Left cardiac atrium (tissue), 4 donors: ENCODE results near the gene CYP27C1. TPM values are rescaled to one million over a fixed set of nuclear protein-coding genes. Genes with fewer than 3 reads are reported as not detected.
"Not testable (repeated sequence)": the region's sequence is repeated elsewhere in the genome, so short reads cannot be mapped to it uniquely, and the experiment has no call there.

ENCODE experiments used
- ATAC-seq, 2 donors: fragments of 200-7000 bp; cut with Tn5 transposase; one replicate each; pipeline ENCODE4 v1.9.1; 2020; ENCODE audit warnings: mild to moderate bottlenecking in 2 of 2, moderate library complexity in 2 of 2
- DNase-seq: peaks from one replicate; pipeline ENCODE4 v3.0.0-alpha.2; 2020
- intact Hi-C, 2 donors: fragments of 100-400 bp; cut with DNase I; formaldehyde crosslinking; loops; one replicate each; pipeline versions ENCODE4 v1.14.1 to v1.15.1; 2022 to 2023
- total RNA-seq, 2 donors: library from RNA; stranded (reverse); fragmentation: NEBNext Ultra II Directional; extraction: Animal tissue kit (Norgen Biotek cat#: 25700); gene quantifications; one replicate each; pipeline ENCODE4 v1.2.1, GENCODE V29; 2021
- donor health status: DM: no; HTN: yes; CAD: no.
- donor health status: DM: no; HTN: yes; CAD: no; lungs with severe emphysema.
- donor health status: DM: yes; HTN: yes; CAD: no.
- donor health status: Dilated cardiomyopathy.

The CYP27C1 gene
- total RNA-seq, 2 donors from 2014 or later: 0.21 TPM

DNA sequence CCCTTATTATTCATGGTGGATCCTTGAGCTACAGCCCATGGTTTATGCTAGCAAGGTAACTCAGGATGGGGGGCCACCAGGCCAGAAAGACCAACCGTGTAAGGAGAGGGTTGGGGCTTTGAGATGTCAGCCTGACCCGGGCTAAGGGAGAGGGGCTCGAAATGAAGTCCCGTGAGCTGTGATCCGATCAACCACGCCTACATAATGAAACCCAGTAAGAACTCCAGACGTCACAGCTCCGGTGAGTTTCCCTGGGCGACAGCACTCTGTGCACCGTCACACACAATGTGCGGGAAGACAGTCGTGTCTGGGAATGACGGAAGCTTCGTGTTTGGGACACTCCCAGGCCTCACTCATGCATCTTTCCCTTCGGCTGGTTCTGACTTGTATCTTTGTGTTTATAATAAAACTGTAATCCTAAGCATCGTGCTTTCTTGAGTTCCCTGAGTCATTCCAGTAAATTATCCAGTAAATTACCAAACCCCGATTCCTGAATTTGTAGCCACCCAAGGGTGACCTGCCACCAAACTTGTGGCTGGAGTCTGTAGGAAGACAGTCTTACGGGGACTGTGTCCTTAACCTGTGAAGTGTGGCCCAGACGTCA, 44.2 kb downstream of the CYP27C1 start:
- peak; percentile 36 for DNase-seq
- intact Hi-C loops: no loop called here
- peak; percentile 8 to 13 for ATAC-seq

- peak; percentile 48 to 53 for ATAC-seq
- DNase-seq: peak; percentile 71
- intact Hi-C loops: no loop called here
Observed at GRCh38 chr2:127175041-127175721, 44.9 kb downstream of the CYP27C1 start.

DNA sequence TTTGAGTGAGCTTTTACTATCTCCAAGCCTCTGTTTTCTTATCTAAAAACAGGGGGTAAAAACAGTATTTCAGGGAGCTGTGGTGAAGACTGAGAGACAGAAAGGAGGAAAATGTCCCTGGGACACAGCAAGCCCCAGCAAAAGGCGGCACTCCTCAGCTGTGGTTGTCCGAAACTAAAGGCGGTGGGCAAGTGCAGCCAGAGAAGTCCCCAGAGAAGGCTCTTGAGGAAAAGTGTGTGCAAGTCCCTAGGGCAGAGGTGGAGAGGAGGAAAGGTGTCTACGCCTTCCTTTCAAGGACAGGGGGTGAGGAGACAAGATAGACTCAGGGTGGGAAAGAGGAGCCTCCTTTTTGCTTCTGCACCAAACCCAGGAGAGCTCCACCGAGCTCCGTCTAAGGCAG, 45.5 kb downstream of the CYP27C1 start:
- intact Hi-C loops: no loop called here
- DNase-seq (no peak), ATAC-seq (no peak)

- ATAC-seq: peak in 1 of 2 donors; percentile 10
- intact Hi-C loops: no loop called here
- no peak for DNase-seq
Observed at GRCh38 chr2:127174136-127174535, 46.0 kb downstream of the CYP27C1 start.

GRCh38 chr2:127173057-127173456, 47.0 kb downstream of the CYP27C1 start:
- intact Hi-C loops: no loop called here
- ATAC-seq (peak; percentile 13 to 20), DNase-seq (no peak)

- intact Hi-C loops: no loop called here
- DNase-seq: no peak
- ATAC-seq: no peak
Observed at GRCh38 chr2:127172306-127172705, 47.8 kb downstream of the CYP27C1 start.

- intact Hi-C loops: no loop called here
- ATAC-seq (no peak), DNase-seq (no peak)
Observed at GRCh38 chr2:127170452-127171197, 49.5 kb downstream of the CYP27C1 start.

DNA sequence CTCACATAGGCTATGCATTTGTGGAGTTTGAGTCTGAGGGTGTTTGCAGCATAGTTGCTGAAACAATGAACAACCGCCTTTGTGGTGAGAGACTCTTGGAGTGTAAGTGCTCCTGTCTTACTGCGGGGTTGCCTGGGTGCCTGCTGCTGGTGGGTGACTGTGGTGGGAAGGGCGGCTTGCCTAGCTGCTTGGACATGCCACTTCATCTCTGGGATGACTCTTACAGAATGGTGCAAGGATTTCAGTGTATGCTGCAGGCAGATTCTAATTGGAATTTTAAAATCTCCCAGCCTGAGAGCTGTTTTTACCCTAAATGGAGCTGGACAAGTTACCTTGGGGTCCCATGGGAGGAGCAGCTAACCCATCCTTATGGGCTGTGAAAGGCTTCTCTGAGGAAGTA, 50.1 kb downstream of the CYP27C1 start:
- ATAC-seq (no peak), DNase-seq (no peak)
- intact Hi-C loops: no loop called here

DNA sequence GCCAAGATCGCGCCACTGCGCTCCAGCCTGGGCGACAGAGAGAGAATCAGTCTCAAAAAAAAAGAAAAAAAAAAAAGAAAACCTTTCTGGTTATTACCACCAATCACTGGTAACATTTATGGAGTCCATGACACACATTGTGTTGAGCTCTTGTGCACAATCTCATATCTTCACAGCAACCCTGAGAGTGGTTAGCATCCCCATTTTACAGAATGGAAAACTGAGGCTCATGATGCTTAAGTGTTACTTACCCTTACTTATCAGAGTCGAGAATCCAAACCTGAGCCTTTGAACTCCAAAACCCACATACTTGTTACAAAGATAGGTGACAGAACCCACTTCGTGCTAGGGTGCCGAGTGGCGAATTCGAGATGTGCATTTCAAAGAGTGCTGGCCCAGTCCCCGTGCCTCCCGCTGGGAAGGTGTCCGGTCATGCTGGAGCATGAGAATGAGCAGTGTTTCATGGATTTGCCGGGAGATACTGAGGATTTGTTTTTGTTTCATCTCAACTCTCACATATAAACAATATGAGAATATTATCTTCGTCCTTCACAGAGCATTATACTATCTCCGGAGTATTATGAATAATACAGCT, 50.9 kb downstream of the CYP27C1 start:
- intact Hi-C loops: no loop called here
- ATAC-seq (no peak), DNase-seq (no peak)

- intact Hi-C loops: no loop called here
- no peak for DNase-seq
- ATAC-seq: no peak
Observed at GRCh38 chr2:127166231-127166860, 53.8 kb downstream of the CYP27C1 start.

DNA sequence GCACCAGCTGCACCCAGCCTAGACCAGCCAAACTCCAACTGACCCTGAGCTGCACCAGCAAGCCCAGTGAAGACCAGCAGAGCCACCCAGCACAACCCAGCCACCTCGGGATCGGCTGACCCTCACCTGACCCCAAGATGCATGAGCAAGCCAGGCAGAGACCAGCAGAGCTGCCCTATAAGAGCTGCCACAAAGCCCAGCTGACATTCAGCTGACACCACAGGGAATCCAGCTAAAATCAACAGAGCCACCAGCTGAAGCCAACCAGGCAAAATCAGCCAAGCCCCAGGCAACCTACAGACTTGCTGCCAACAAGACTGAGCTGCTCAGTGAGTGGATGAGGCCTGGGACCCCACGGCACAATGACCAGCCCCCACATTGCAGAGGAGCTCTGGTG, 54.6 kb downstream of the CYP27C1 start:
- intact Hi-C loops: no loop called here
- no peak for DNase-seq
- no peak for ATAC-seq

DNA sequence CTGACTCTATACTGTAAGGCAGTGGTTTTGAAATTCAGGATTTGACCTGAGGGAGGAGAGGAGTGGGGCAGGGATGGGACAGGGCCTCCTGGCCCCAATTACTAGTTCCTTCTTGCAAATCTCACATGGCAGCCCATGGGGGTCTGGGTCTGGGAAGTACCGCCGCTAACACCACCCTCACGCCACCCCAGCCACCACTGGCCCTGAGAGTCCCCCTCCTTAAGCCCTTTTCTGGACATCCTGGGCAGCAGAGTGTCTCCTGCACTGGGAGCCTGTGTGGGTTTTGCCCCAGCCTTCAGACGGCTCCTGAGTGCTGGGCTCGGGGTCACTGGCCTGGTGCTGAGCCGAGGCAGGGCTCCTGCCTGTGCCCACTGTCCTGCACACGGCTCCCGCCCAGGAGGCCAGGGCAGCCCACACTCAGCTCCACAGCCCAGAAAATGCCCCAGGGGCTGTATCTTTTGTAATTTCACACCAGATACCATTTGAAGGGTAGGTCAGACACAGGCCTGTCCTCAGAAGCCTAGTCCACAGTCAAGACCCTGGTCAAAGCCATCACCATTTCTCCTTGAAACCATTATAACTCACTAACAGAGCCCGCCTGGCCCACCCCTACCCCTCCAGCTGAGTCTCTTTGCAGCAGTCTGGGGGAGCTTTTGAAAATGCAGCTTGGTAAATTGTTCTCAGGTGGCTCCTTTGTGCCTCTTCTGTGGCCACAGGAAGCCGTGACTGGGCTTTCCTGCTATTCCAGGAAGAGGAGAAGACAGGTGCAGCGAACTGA, 55.1 kb downstream of the CYP27C1 start:
- ATAC-seq (peak in 1 of 2 donors; percentile 17), DNase-seq (no peak)
- intact Hi-C loops: no loop called here

DNA sequence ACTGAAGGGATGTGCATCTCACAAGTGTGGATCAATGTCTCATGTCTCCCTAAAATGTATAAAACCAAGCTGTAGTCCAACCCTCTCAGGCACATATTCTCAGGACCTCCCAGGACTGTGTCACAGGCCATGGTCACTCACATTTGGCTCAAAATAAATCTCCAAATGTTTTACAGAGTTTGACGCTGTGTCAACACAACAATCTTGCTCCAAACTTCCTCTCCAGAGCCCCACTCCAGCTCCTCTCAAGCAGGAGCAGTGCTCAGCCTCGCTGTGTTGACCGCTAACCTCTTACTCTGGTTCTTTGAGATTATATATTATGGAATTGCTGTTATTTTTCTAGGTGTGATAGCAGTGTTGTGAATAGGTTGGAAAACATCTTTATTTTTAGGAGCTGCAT, 56.2 kb downstream of the CYP27C1 start:
- intact Hi-C loops: no loop called here
- no peak for DNase-seq
- ATAC-seq: peak in 1 of 2 donors; percentile 39

- ATAC-seq, intact Hi-C loops, DNase-seq: not testable (repeated sequence)
Observed at GRCh38 chr2:127163090-127163406, 57.1 kb downstream of the CYP27C1 start.

- DNase-seq (no peak), ATAC-seq (no peak)
Observed at GRCh38 chr2:127162261-127163089, 57.6 kb downstream of the CYP27C1 start.

DNA sequence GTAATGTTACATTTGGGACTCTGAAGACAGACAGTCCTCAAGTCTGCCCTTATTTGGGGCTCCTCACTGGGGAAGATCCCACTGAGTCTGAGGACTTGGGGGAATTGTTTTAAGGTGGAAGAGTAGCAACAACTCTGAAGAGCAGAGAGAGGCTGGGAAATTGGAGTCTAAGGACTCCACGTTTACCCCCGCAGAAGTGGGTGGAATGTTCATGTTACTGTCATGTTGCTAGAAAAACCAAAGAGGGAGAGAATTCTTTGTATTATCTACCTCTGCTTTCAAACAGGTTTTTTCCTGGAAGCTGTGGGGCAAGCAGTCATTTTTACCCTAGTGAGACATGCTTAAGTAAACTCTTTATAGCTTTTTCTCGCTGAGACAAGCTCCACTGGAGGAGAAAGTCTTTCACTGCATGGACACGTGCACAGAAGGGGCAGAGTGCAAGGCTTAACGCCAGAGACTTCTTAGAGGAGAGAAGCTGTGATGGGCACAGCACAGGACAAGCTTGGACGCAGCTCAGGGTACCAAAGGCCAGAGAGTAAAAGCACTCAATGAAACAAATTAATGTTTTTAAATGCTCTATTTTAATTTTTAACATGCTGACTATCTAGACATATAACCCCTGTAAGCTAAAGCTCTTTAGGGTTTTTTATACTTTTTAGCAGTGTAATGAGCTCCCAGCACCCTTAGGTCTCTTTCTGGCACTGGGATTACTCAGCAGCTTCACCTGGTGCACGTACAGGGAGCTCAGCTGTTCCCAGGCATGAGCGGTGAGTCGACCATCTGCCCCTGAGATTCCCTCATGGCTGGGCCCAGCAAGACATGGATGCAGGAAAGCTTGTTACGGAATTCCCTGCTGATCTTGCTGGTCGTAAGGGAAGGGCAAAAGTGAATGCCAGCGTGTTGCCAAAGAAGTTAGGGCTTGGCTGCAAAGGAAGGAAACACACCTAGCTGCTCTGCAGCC, 58.6 kb downstream of the CYP27C1 start:
- DNase-seq: no peak
- intact Hi-C loops: no loop called here
- peak in 1 of 2 donors; percentile 70 for ATAC-seq

More at GRCh38 chr2:127162261-127163089, 57.6 kb downstream of the CYP27C1 start:
- intact Hi-C loops: no loop called here

- DNase-seq: no peak
- ATAC-seq: no peak
- intact Hi-C loops: no loop called here
Observed at GRCh38 chr2:127160676-127161075, 59.4 kb downstream of the CYP27C1 start.
